Neuronal stem cell (in vitro differentiated cells): Measurements from ENCODE around the gene MUC4.

Experiments
- DNase-seq: peaks from one replicate; pipeline ENCODE4 v3.0.0-alpha.2; 2013; ENCODE audit warnings: low spot score
- H2AFZ ChIP-seq: one replicate; pipeline ENCODE4 v1.6.1; 2013; ENCODE audit warnings: mild to moderate bottlenecking, low read length, inconsistent platforms
- H2AK5ac ChIP-seq: 2 replicates; pipeline ENCODE4 v1.6.1; 2013; ENCODE audit warnings: low read depth, mild to moderate bottlenecking, inconsistent platforms, low read length, moderate library complexity, mixed read lengths
- H2BK120ac ChIP-seq: 2 replicates; pipeline ENCODE4 v1.6.1; 2013; ENCODE audit warnings: low read depth, mild to moderate bottlenecking, inconsistent platforms, low read length, moderate library complexity, mixed read lengths
- H2BK12ac ChIP-seq: one replicate; pipeline ENCODE4 v1.6.1; 2013; ENCODE audit warnings: low read length, inconsistent platforms
- H2BK15ac ChIP-seq: 2 replicates; pipeline ENCODE4 v1.6.1; 2013; ENCODE audit warnings: mild to moderate bottlenecking, low read length, inconsistent platforms, mixed read lengths
- H2BK5ac ChIP-seq: one replicate; pipeline ENCODE4 v1.6.1; 2013; ENCODE audit warnings: inconsistent platforms, mild to moderate bottlenecking, low read length, moderate library complexity
- H3K14ac ChIP-seq: one replicate; pipeline ENCODE4 v1.6.1; 2013; ENCODE audit warnings: low read length, inconsistent platforms
- H3K18ac ChIP-seq: 2 replicates; pipeline ENCODE4 v1.6.1; 2013; ENCODE audit warnings: low read length, inconsistent platforms
- H3K23ac ChIP-seq: 2 replicates; pipeline ENCODE4 v1.6.1; 2013; ENCODE audit warnings: low read depth, mild to moderate bottlenecking, mixed read lengths, low read length, inconsistent platforms; ENCODE audit not compliant: poor library complexity
- H3K27ac ChIP-seq: replicated peaks from 3 replicates; pipeline ENCODE4 v1.5.1; 2013; ENCODE audit warnings: low read length, inconsistent platforms
- H3K27me3 ChIP-seq, 3 experiments: 2 replicates each; pipeline ENCODE4 v1.6.1; 2013; ENCODE audit warnings: low read length in 3 of 3, mild to moderate bottlenecking in 2 of 3, inconsistent platforms in 1 of 3, low read depth in 1 of 3, mixed read lengths in 1 of 3, moderate library complexity in 1 of 3; ENCODE audit not compliant: control insufficient read depth in 3 of 3, insufficient read depth in 3 of 3
- H3K36me3 ChIP-seq, 2 donors: replicated peaks in 1 of 2; 2 replicates each; pipeline ENCODE4 v1.6.1; 2013; ENCODE audit warnings: low read length in 2 of 2; ENCODE audit not compliant: control insufficient read depth in 2 of 2, insufficient read depth in 2 of 2
- H3K4ac ChIP-seq: 2 replicates; pipeline ENCODE4 v1.6.1; 2013; ENCODE audit warnings: inconsistent platforms, mild to moderate bottlenecking, low read length, moderate library complexity
- H3K4me1 ChIP-seq, 2 donors: 1 replicate in 1 of 2; 2 replicates in 1 of 2; pipeline ENCODE4 v1.6.1; 2013; ENCODE audit warnings: low read length in 2 of 2, low read depth in 1 of 2; ENCODE audit not compliant: control insufficient read depth in 2 of 2, insufficient read depth in 1 of 2
- H3K4me2 ChIP-seq: one replicate; pipeline ENCODE4 v1.6.1; 2013; ENCODE audit warnings: mild to moderate bottlenecking, low read length, inconsistent platforms; ENCODE audit not compliant: insufficient read depth, poor library complexity, severe bottlenecking
- H3K4me3 ChIP-seq, 2 donors: 2 replicates each; pipeline ENCODE4 v1.5.1; 2013; ENCODE audit warnings: low read length in 2 of 2, mild to moderate bottlenecking in 2 of 2, inconsistent platforms in 1 of 2, moderate library complexity in 1 of 2
- H3K79me1 ChIP-seq: one replicate; pipeline ENCODE4 v1.6.1; 2013; ENCODE audit warnings: low read depth, mild to moderate bottlenecking, inconsistent platforms, low read length, moderate library complexity
- H3K9ac ChIP-seq: one replicate; pipeline ENCODE4 v1.6.1; 2013; ENCODE audit warnings: mild to moderate bottlenecking, low read depth, low read length, inconsistent platforms; ENCODE audit not compliant: poor library complexity
- H3K9me3 ChIP-seq, 2 donors: replicated peaks in 1 of 2; 2 replicates each; pipeline versions ENCODE3 to v1.6.1; 2013; ENCODE audit warnings: low read length in 2 of 2, mild to moderate bottlenecking in 2 of 2, inconsistent platforms in 1 of 2, low read depth in 1 of 2, mixed read lengths in 1 of 2, moderate library complexity in 1 of 2; ENCODE audit not compliant: control insufficient read depth in 2 of 2, insufficient read depth in 1 of 2
- H4K8ac ChIP-seq: one replicate; pipeline ENCODE4 v1.6.1; 2013; ENCODE audit warnings: low read depth, mild to moderate bottlenecking, inconsistent platforms, low read length, moderate library complexity
- H4K91ac ChIP-seq: one replicate; pipeline ENCODE4 v1.6.1; 2013; ENCODE audit warnings: low read length, low read depth, mild to moderate bottlenecking, inconsistent platforms; ENCODE audit not compliant: poor library complexity
- WGBS, 2 donors: extraction: QIAGEN DNeasy Blood & Tissue Kit; methylation state at CpG; one replicate each; pipeline ENCODE4 v1.1.7; 2013; ENCODE audit warnings: missing lambda C conversion rate in 2 of 2, mixed read lengths in 1 of 2; ENCODE audit not compliant: insufficient read length in 2 of 2, insufficient replicate concordance in 1 of 2; ENCODE audit errors: extremely low coverage in 2 of 2; 5-methylcytosine and 5-hydroxymethylcytosine counted together

MUC4 gene

DNA sequence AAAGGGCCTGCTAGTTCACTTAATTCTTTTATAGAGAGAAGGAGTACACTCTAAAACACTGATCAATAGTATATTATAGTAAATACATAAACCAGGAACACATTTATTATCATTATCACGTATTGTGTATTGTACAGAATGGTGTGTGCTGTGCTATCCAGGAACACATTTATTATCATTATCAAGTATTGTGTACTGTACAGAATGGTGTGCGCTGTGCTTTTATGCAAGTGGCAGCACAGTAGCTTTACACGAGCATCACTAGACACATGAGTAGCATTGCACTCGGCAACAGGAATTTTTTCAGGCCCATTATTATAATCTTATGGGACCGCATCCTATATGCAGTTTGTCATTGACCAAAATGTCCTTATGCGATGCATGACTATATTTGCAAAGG, 111.9 kb downstream of the MUC4 start:
- WGBS, 2 donors: no CpG with 5 or more reads among the region's 6 CpGs

DNA sequence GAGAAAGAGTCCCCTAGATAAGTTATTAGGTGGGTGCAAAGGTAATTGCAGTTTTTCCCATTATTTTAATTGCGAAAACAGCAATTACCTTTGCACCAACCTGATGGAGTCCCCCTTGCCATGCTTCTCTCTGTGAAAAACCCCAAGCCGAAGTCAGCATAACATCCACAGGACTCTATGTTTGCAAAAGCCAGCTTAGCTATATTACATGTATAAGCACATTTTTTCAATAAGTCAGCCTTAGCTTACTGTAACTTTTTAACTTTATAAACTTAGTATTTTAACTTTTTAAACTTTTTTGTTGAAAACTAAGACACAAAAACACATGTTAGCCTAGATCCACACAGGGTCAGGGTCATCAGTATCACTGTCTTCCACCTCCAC, 112.3 kb downstream of the MUC4 start:
- Histone ChIP-seq H3K36me3 (peaks cover under 1 to 20% of the 10 kb centered on the region in 2 donors), H2AFZ (no peak overlapping the region), H2AK5ac (no peak overlapping the region), H2BK120ac (no peak overlapping the region), H3K27me3 (no peaks in the 10 kb centered on the region), H3K4me1 (peaks cover 16% of the 10 kb centered on the region in 2 donors), H2BK15ac (no peak overlapping the region), H2BK5ac (no peak overlapping the region), H3K14ac (no peak overlapping the region), H4K91ac (no peak overlapping the region), H3K4me3 (no peak overlapping the region), H3K4me2 (no peak overlapping the region), H3K23ac (no peak overlapping the region), H3K9me3 (peaks cover 0 to 3% of the 10 kb centered on the region in 2 donors), H2BK12ac (no peak overlapping the region), H3K18ac (no peak overlapping the region), H3K27ac (no peak overlapping the region), H3K79me1 (peaks cover 3% of the 10 kb centered on the region), H3K9ac (no peak overlapping the region), H3K4ac (no peak overlapping the region), H4K8ac (no peak overlapping the region)
- no CpG with 5 or more reads among the region's 2 CpGs for WGBS, 2 donors
- no peak for DNase-seq

More for the DNA sequence above, 111.9 kb downstream of the MUC4 start:
- Histone ChIP-seq H3K27ac (no peak overlapping the region), H2BK5ac (no peak overlapping the region), H2BK120ac (no peak overlapping the region), H3K18ac (no peak overlapping the region), H2BK12ac (no peak overlapping the region), H4K8ac (no peak overlapping the region), H2BK15ac (no peak overlapping the region), H3K23ac (no peak overlapping the region), H3K27me3 (no peaks in the 10 kb centered on the region), H3K14ac (no peak overlapping the region), H3K36me3 (peaks cover 0 to 15% of the 10 kb centered on the region in 2 donors), H3K4ac (no peak overlapping the region), H3K4me1 (peaks cover 16% of the 10 kb centered on the region in 2 donors), H3K79me1 (peaks cover 3% of the 10 kb centered on the region), H2AK5ac (no peak overlapping the region), H4K91ac (no peak overlapping the region), H3K9ac (no peak overlapping the region), H3K4me3 (no peak overlapping the region), H3K9me3 (peaks cover 0 to under 1% of the 10 kb centered on the region in 2 donors), H3K4me2 (no peak overlapping the region), H2AFZ (no peak overlapping the region)
- no peak for DNase-seq

DNA sequence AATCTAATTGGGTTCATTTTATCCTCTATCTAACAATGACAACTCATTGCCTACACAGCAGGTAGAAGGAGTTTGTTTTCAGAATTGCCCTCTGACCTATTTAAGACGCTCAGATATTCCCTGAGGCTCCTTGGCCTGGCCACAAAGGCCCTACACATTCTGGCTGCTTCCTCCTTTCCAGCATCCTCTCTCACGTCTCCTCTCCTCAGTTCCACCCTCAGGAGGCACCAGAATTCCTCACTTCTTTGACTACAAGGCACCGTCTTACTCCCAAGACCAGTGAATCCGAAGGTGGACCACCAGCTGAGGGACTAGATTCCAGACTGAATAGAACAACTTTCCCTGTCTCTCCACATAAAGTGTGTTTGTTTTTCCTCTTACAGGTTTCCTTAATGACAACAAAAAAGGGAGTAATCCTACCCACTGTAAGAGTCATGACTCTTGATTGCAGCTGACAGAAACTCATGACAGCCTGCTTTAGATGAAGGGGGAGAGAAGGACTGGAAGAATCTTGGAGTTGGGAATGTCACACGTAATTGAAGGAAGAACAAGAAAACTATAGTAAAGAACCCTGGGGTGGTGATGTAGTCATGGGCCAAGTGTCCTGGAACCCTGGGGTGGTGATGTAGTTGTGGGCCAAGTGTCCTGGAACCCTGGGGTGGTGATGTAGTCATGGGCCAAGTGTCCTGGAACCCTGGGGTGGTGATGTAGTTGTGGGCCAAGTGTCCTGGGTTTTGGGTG, 112.9 kb downstream of the MUC4 start:
- Histone ChIP-seq H2BK120ac (no peak overlapping the region), H2BK5ac (no peak overlapping the region), H3K4me1 (peaks cover 16% of the 10 kb centered on the region in 2 donors), H3K9ac (no peak overlapping the region), H3K23ac (no peak overlapping the region), H3K4me3 (no peak overlapping the region), H3K18ac (no peak overlapping the region), H3K27ac (peak overlapping the region; percentile 47), H2AK5ac (no peak overlapping the region), H3K9me3 (peaks cover 0 to 3% of the 10 kb centered on the region in 2 donors), H2AFZ (no peak overlapping the region), H3K4me2 (no peak overlapping the region), H2BK12ac (no peak overlapping the region), H4K91ac (no peak overlapping the region), H3K27me3 (no peaks in the 10 kb centered on the region), H4K8ac (no peak overlapping the region), H3K4ac (no peak overlapping the region), H3K79me1 (peaks cover 3% of the 10 kb centered on the region), H2BK15ac (no peak overlapping the region), H3K14ac (no peak overlapping the region), H3K36me3 (peaks cover 2 to 26% of the 10 kb centered on the region in 2 donors)
- no CpG with 5 or more reads among the region's 5 CpGs for WGBS, 2 donors
- no peak for DNase-seq

DNA sequence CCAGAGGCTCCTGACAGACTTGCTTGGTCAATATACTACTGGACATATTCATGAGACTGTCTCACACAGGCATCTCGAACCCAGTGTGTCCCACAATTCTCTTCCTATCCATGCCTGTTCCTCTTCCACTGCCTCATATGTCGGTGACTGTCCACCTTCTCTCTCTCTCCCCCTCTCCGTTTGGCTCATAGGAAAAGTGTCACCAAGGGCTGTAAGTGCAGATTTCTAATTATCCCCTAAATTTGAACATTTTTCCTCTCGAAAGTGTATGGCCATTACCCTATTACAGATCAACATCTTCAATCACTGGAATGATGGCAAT, 113.4 kb downstream of the MUC4 start:
- Histone ChIP-seq H4K91ac (no peak overlapping the region), H3K9me3 (peaks cover 0 to 3% of the 10 kb centered on the region in 2 donors), H3K4ac (no peak overlapping the region), H3K4me3 (no peak overlapping the region), H3K79me1 (peaks cover 3% of the 10 kb centered on the region), H2BK5ac (no peak overlapping the region), H2BK120ac (no peak overlapping the region), H3K27ac (peak overlapping the region; percentile 47), H3K18ac (no peak overlapping the region), H3K27me3 (no peaks in the 10 kb centered on the region), H3K9ac (no peak overlapping the region), H2AFZ (no peak overlapping the region), H2AK5ac (no peak overlapping the region), H3K4me1 (peaks cover 16% of the 10 kb centered on the region in 2 donors), H3K14ac (no peak overlapping the region), H3K4me2 (no peak overlapping the region), H4K8ac (no peak overlapping the region), H2BK15ac (no peak overlapping the region), H2BK12ac (no peak overlapping the region), H3K36me3 (peaks cover 2 to 31% of the 10 kb centered on the region in 2 donors), H3K23ac (no peak overlapping the region)
- no CpG with 5 or more reads among the region's 4 CpGs for whole genome bisulfite sequencing, 2 donors
- DNase-seq: no peak
